ENCODE data around the gene UBE3A.
"Not testable (repeated sequence)": the region's sequence is repeated elsewhere in the genome, so short reads cannot be mapped to it uniquely, and the experiment has no call there.

UBE3A gene

GRCh38 chr15:25438601-25439368 lies at the start of gene UBE3A:
Gene UBE3A, minus strand, starts transcription at chr15:25439024. Its CDS starts 29,917 bp downstream, at chr15:25409107.
- DNase-seq (ENCODE audit: low spot score) (peak; percentile 96), FAIRE-seq (peak; percentile 92)

GRCh38 chr15:25487226-25487884 lies 48.5 kb upstream of the UBE3A start:
- FAIRE-seq: no peak
- no peak for DNase-seq (ENCODE audit: low spot score)

GRCh38 chr15:25486051-25486450 lies 47.2 kb upstream of the UBE3A start:
- DNase-seq (ENCODE audit: low spot score): no peak
- FAIRE-seq: no peak

DNA sequence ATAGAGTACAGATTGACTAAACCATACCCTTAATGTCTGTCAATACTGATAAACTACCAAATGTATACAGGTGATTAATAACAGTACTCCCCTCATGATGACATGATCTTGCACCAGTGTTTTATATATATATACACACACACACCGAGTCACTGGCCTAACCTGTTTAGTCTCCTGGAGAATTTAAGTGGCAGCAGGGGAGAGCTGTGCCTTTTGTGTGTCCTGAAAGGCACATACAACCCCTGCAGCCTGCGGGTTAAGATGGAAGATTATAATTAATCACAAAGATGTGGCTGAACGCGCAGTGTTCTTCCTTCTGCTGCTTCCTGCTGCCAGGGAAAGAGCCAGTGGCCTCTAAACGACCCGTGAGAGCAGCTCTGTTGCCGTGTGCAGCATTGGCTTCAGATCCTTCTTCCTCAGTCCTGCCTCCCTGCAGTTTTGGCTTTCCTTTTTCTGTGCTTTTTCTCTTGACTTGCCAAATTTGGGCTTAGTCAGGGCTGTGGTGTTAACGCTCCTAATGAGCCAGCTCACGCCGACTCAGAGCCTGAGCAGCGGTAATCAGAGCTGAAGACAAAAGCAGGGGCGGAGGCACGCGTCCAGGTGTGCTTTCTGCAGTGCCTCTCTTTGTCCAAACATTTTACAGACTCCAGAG lies 42.5 kb upstream of the UBE3A start:
- FAIRE-seq: peak; percentile 27
- DNase-seq (ENCODE audit: low spot score): no peak

- FAIRE-seq (no peak), DNase-seq (ENCODE audit: low spot score) (no peak)
Measured at GRCh38 chr15:25478313-25478712, 39.5 kb upstream of the UBE3A start.

DNA sequence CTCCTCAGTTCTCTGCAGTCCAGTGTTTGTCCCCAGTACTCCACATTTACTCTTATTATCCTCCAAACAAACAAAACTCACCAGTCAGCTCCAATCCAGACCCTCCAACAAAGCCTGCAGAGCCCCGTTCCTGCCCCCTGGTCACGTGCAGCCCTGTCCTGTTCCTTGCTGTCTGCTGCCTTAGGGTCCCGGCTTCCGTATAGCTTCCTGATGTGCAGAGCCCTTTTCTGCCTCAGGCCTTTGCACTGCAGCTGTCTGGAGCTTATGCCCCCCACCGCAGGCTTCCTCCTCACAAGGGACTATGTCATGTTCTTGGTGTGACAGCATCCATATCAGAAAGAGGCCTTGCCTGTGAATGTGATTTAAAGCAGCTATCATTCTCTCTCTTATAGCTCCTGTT lies 39.0 kb upstream of the UBE3A start:
- no peak for FAIRE-seq

GRCh38 chr15:25474251-25474650 lies 35.4 kb upstream of the UBE3A start:
- FAIRE-seq: no peak

More for the DNA sequence above, 39.0 kb upstream of the UBE3A start:
- no peak for DNase-seq (ENCODE audit: low spot score)

DNA sequence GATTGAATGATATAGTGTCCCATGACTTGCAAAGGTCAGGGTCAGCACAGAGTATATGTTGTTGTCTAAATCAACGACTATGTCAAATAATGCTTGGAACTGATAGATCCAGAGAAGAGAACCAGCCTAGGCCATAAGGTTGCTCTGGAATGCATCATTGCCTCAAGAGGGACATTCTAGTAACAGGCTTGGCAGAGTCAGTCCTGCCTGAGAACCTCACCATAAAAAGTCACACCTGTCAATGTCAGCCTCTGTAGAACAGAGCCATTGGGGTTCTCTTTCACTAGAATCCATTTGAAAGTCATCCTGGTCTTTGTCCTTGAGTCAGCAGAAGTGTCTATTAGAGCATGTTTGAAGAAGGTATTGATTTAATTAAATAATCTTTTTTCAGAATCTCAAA lies 31.4 kb upstream of the UBE3A start:
- DNase-seq (ENCODE audit: low spot score): no peak
- FAIRE-seq: no peak

More at GRCh38 chr15:25474251-25474650, 35.4 kb upstream of the UBE3A start:
- no peak for DNase-seq (ENCODE audit: low spot score)

- DNase-seq (ENCODE audit: low spot score) (peak; percentile 67), FAIRE-seq (peak; percentile 59)
Measured at GRCh38 chr15:25469377-25469776, 30.6 kb upstream of the UBE3A start.

GRCh38 chr15:25468611-25469010 lies 29.8 kb upstream of the UBE3A start:
- no peak for FAIRE-seq
- DNase-seq (ENCODE audit: low spot score): no peak

DNA sequence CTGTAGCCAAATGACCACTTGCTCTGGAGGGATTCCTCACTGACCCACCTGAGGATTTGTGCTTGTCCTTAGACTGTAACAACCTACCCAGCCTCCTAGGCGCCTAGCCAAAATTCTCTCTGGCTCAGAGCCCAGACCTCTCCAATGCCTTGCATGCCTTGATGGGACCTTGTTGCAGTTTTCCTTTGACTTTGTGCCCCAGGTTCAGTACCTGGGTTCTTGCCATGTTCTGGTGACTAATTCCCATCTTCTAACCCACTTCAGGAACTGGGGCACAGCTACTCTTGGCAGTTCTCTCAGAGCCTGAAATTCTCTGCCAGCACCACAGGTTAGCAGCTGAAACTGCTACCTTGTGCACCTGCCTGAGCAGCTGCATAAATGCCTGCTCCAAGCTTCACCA lies 27.0 kb upstream of the UBE3A start:
- FAIRE-seq (no peak), DNase-seq (ENCODE audit: low spot score) (peak; percentile 30)

- FAIRE-seq (no peak), DNase-seq (ENCODE audit: low spot score) (no peak)
Measured at GRCh38 chr15:25464784-25465183, 26.0 kb upstream of the UBE3A start.

- DNase-seq (ENCODE audit: low spot score) (no peak), FAIRE-seq (no peak)
Measured at GRCh38 chr15:25464383-25464782, 25.6 kb upstream of the UBE3A start.

GRCh38 chr15:25456196-25456595 lies 17.4 kb upstream of the UBE3A start:
- FAIRE-seq: no peak
- DNase-seq (ENCODE audit: low spot score): no peak

DNA sequence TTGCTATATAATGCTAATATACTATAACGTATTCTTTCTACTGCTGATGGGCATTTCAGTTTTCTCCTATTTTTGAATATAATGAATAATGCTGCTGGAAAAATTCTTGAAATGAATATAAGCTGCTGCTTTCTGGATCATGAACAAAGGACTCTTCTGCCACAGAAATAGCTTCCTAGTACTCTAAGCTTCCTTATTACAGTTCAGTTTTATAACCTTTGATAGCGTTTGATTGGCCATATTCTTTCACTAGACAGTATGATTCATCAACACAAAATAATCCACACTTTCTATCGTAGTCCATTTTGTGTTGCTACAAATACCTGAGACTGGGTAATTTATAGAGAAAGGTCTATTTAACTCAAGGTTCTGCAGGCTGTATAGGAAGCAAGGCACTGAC lies 16.4 kb upstream of the UBE3A start:
- FAIRE-seq: no peak
- DNase-seq (ENCODE audit: low spot score): no peak

- DNase-seq (ENCODE audit: low spot score) (no peak), FAIRE-seq (no peak)
Measured at GRCh38 chr15:25454771-25455170, 15.9 kb upstream of the UBE3A start.

GRCh38 chr15:25453246-25453645 lies 14.4 kb upstream of the UBE3A start:
- DNase-seq (ENCODE audit: low spot score); FAIRE-seq: not testable (repeated sequence)

- no peak for FAIRE-seq
- no peak for DNase-seq (ENCODE audit: low spot score)
Measured at GRCh38 chr15:25451501-25451900, 12.7 kb upstream of the UBE3A start.

DNA sequence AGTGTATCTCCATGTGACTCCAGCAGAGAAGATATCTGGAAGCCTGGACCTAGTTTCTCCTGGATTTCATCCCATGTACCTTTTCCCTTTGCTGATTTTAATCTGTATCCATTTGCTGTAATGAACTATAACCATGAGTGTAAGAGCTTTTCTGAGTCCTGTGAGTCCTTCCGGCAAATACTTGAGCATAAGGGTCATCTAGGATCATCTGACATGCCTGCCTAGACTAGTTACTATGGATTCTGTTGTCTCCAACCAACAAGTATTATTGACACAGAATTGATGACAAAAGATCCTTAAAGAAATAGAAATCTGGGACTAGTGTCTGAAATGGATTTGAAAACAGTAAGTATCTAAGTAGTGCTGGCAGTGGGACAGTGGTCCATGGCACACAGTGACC lies 11.3 kb upstream of the UBE3A start:
- FAIRE-seq (no peak), DNase-seq (ENCODE audit: low spot score) (no peak)

DNA sequence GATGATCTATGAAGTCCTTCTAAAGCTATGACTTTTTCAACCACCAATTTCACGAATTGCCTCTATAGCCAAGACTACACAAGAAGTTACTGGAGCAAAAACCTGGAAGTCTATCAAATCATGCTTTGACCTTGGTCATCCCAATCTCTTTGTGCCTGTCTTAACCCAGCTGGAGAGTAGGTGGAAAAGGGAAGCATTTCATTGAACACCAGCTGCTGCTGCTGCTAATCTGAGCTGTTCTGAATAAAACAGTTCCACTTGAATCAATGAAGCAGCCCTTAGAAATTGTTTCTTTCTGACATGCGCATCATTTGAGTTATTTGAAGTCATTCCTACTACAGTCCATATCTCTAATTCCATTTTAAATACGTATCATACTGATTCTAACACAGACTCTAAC lies 7.3 kb upstream of the UBE3A start:
- DNase-seq (ENCODE audit: low spot score): no peak

DNA sequence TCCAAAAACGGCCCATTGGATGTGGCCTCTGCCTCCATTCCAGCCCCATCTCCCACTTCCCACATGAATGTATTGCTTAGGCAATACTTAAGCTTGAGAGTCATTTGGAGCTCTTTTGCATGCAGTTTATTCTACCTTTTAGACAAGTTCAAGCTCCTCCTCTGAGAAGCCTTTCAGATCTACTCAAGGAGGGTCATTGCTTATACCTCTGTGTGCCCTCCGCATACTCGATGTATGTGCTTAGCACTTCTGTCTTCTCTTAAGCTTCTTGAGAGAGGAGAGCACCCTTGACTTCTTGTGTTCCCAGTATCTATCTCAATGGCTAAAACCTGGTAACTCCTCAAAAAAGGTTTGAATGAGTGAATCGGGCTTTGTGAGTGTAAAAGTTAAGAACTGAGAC lies 6.6 kb upstream of the UBE3A start:
- DNase-seq (ENCODE audit: low spot score) (no peak), FAIRE-seq (no peak)

More for the DNA sequence above, 7.3 kb upstream of the UBE3A start:
- FAIRE-seq: no peak

- FAIRE-seq: no peak
- no peak for DNase-seq (ENCODE audit: low spot score)
Measured at GRCh38 chr15:25441111-25441510, 2.3 kb upstream of the UBE3A start.

Measured in urothelium cell line (cell line).